GM23338 (cell line): ENCODE data around the gene RASA3. TPM values are rescaled to one million over a fixed set of nuclear protein-coding genes. Genes with fewer than 3 reads are reported as not detected.

Experiments
- CREB1 ChIP-seq: fragments of 250-450 bp; sonication (Bioruptor Pico); IDR thresholded peaks from 2 replicates; pipeline ENCODE4 v1.5.0; 2020; ENCODE audit warnings: low read depth, mild to moderate bottlenecking, moderate library complexity
- EZH2 ChIP-seq: fragments of 200-600 bp; sonication (generic); IDR thresholded peaks from one replicate; pipeline ENCODE4 v1.8.0; 2017; ENCODE audit warnings: antibody characterized with exemption, mild to moderate bottlenecking, low read depth; ENCODE audit not compliant: unreplicated experiment
- EZH2phosphoT487 ChIP-seq: fragments of 200-600 bp; sonication (generic); IDR thresholded peaks from one replicate; pipeline ENCODE4 v1.8.1; 2018; ENCODE audit warnings: antibody characterized with exemption; ENCODE audit not compliant: unreplicated experiment
- NANOG ChIP-seq: IDR thresholded peaks from 2 replicates; pipeline ENCODE4 v1.6.1; 2016; ENCODE audit warnings: antibody characterized with exemption, borderline replicate concordance
- REST ChIP-seq: IDR thresholded peaks from one replicate; pipeline ENCODE4 v1.6.1; 2018; ENCODE audit warnings: antibody characterized with exemption; ENCODE audit not compliant: unreplicated experiment
- ZNF331 ChIP-seq: fragments of 250-450 bp; sonication (Bioruptor Pico); IDR thresholded peaks from 2 replicates; pipeline ENCODE4 v1.5.0; 2020; ENCODE audit warnings: low read depth, mild to moderate bottlenecking, moderate library complexity
- ZNF462 ChIP-seq: fragments of 250-450 bp; sonication (Bioruptor Pico); IDR thresholded peaks from 2 replicates; pipeline ENCODE4 v1.5.0; 2020; ENCODE audit warnings: mild to moderate bottlenecking, moderate library complexity
- polyA plus RNA-seq: library from polyadenylated mRNA; unstranded; fragments of >200 nt; fragmentation: Nextera tagmentation; extraction: Ambion mirVana; gene quantifications from 2 replicates; pipeline ENCODE4 v1.2.1, GENCODE V29; 2016
- total RNA-seq: library from RNA; depleted of rRNA; stranded (reverse); fragments of >200 nt; shearing (Covaris generic); gene quantifications from 2 replicates; pipeline ENCODE4 v1.2.3, GENCODE V29; 2014

RASA3 gene
- total and polyA plus RNA-seq, 2 experiments from 2014 or later = 11.2 to 20.7 TPM

GRCh38 chr13:114039471-114040141 lies 92.8 kb downstream of the RASA3 start (continued):
- TF ChIP-seq ZNF462 = no peak
- TF ChIP-seq ZNF331 (CRISPR knock-in tag) = no peak
- TF ChIP-seq CREB1 (CRISPR knock-in tag) = no peak
- TF ChIP-seq EZH2phosphoT487 = no peak
- no peak for TF ChIP-seq NANOG
- no peak for TF ChIP-seq REST
- TF ChIP-seq EZH2 = no peak
